NOMO-1 treated with dmso at 0.1 percent for 144 hours (cell line): ENCODE measurements around the gene ITPR2.

Source experiments
- DNase-seq: peaks from one replicate; lab custom pipeline; 2025; ENCODE audit not compliant: unreplicated experiment; lab: John Stamatoyannopoulos, UW

ITPR2 gene

GRCh38 chr12:26599096-26599695 is 233.8 kb downstream of the ITPR2 start:
- no peak for DNase-seq

GRCh38 chr12:26595806-26596205 is 237.2 kb downstream of the ITPR2 start:
- DNase-seq: no peak

- DNase-seq: no peak
These were observed 252.4 kb downstream of the ITPR2 start for GRCh38 chr12:26580619-26581018.

GRCh38 chr12:26576266-26576665 is 256.7 kb downstream of the ITPR2 start:
- peak; percentile 6 for DNase-seq

GRCh38 chr12:26573225-26573909 is 259.6 kb downstream of the ITPR2 start:
- no peak for DNase-seq

- DNase-seq: no peak
These were observed 260.9 kb downstream of the ITPR2 start for GRCh38 chr12:26572137-26572536.

GRCh38 chr12:26571560-26571959 is 261.4 kb downstream of the ITPR2 start:
- no peak for DNase-seq

- no peak for DNase-seq
These were observed 265.9 kb downstream of the ITPR2 start for GRCh38 chr12:26567126-26567525.

- DNase-seq: no peak
These were observed 266.3 kb downstream of the ITPR2 start for GRCh38 chr12:26566675-26567074.

- DNase-seq: no peak
These were observed 266.8 kb downstream of the ITPR2 start for GRCh38 chr12:26566186-26566585.

GRCh38 chr12:26564391-26564790 is 268.6 kb downstream of the ITPR2 start:
- no peak for DNase-seq

- no peak for DNase-seq
These were observed 269.4 kb downstream of the ITPR2 start for GRCh38 chr12:26563552-26563951.

- no peak for DNase-seq
These were observed 275.7 kb downstream of the ITPR2 start for GRCh38 chr12:26557326-26557725.

GRCh38 chr12:26556916-26557315 is 276.1 kb downstream of the ITPR2 start:
- no peak for DNase-seq

- no peak for DNase-seq
These were observed 277.9 kb downstream of the ITPR2 start for GRCh38 chr12:26555139-26555538.

- no peak for DNase-seq
These were observed 278.7 kb downstream of the ITPR2 start for GRCh38 chr12:26554332-26554731.

GRCh38 chr12:26551385-26551784 is 281.6 kb downstream of the ITPR2 start:
- DNase-seq: no peak

GRCh38 chr12:26548227-26548626 is 284.8 kb downstream of the ITPR2 start:
- no peak for DNase-seq

GRCh38 chr12:26546535-26547314 is 286.3 kb downstream of the ITPR2 start:
- DNase-seq: no peak

- DNase-seq: no peak
These were observed 293.9 kb downstream of the ITPR2 start for GRCh38 chr12:26539131-26539530.

GRCh38 chr12:26537651-26538050 is 295.3 kb downstream of the ITPR2 start:
- no peak for DNase-seq

GRCh38 chr12:26537126-26537525 is 295.9 kb downstream of the ITPR2 start:
- no peak for DNase-seq
